Keratinocyte (primary cell): ENCODE measurements around the gene KRT37.

Source experiments
- EZH2 ChIP-seq: IDR thresholded peaks from one replicate; pipeline ENCODE4 v1.6.1; 2012; ENCODE audit warnings: inconsistent platforms, mild to moderate bottlenecking, low read length, moderate library complexity
- TF ChIP-seq, protein P1 (sequence below), 3 experiments: IDR thresholded peaks in 1 of 3; conservative IDR thresholded peaks in 1 of 3; optimal IDR thresholded peaks in 1 of 3; 2 replicates in 2 of 3; 3 replicates in 1 of 3; pipeline versions ENCODE3 to v1.5.1; 2011; ENCODE audit warnings: low read length in 3 of 3, mild to moderate bottlenecking in 3 of 3, moderate library complexity in 2 of 3, control low read depth in 1 of 3, inconsistent platforms in 1 of 3; ENCODE audit not compliant: insufficient read depth in 2 of 3; ENCODE audit errors: extremely low read depth in 1 of 3

DNA sequence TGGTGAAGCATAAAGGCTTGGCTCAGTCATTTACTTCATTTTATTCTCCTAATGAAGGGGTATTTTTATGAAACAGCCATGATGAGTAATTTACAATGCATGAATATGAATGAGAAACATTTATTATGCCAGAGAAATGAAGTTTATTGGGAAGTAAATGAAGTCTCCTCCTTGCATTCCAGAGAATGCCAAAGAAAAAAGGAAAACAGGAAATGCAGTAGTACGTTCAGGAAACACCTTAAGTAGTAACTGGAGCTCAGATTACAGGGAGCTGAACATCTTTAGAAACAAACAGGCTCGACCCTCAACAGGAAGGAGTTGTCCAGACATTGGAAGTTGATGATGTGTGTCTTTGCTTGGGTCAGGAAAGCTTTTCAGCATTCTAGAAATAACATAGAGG, 46.8 kb downstream of the KRT37 start:
- TF ChIP-seq, protein P1, sequence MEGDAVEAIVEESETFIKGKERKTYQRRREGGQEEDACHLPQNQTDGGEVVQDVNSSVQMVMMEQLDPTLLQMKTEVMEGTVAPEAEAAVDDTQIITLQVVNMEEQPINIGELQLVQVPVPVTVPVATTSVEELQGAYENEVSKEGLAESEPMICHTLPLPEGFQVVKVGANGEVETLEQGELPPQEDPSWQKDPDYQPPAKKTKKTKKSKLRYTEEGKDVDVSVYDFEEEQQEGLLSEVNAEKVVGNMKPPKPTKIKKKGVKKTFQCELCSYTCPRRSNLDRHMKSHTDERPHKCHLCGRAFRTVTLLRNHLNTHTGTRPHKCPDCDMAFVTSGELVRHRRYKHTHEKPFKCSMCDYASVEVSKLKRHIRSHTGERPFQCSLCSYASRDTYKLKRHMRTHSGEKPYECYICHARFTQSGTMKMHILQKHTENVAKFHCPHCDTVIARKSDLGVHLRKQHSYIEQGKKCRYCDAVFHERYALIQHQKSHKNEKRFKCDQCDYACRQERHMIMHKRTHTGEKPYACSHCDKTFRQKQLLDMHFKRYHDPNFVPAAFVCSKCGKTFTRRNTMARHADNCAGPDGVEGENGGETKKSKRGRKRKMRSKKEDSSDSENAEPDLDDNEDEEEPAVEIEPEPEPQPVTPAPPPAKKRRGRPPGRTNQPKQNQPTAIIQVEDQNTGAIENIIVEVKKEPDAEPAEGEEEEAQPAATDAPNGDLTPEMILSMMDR (optimal IDR thresholded peaks at IDR 0.05 in 1 of 3, IDR thresholded peaks at IDR 0.05 in 1 of 3, conservative IDR thresholded peaks at IDR 0.05 in 1 of 3; ENCODE audit: extremely low read depth in 1 of 3, insufficient read depth in 2 of 3, low read length in 3 of 3) = no peak
- TF ChIP-seq EZH2 = no peak
